Osteoblast (primary cell): ENCODE data around the gene TMEM120A. TPM values are rescaled to one million over a fixed set of nuclear protein-coding genes. Genes with fewer than 3 reads are reported as not detected.

Experiments
- DNase-seq: peaks from one replicate; pipeline ENCODE4 v3.0.0; 2011; ENCODE audit warnings: low spot score, mixed read lengths; ENCODE audit not compliant: insufficient read length; ENCODE audit errors: missing footprints
- H2AFZ ChIP-seq: 2 replicates; pipeline ENCODE4 v1.6.0; 2011; ENCODE audit warnings: mild to moderate bottlenecking, low read length
- H3K27ac ChIP-seq: 2 replicates; pipeline ENCODE4 v1.5.1; 2011; ENCODE audit warnings: mild to moderate bottlenecking, low read depth, low read length, moderate library complexity
- H3K27me3 ChIP-seq: 2 replicates; pipeline ENCODE4 v1.6.0; 2012; ENCODE audit warnings: mild to moderate bottlenecking, control low read depth, inconsistent platforms, low read length, moderate library complexity; ENCODE audit not compliant: insufficient read depth
- H3K36me3 ChIP-seq: 2 replicates; pipeline ENCODE4 v1.5.1; 2011; ENCODE audit warnings: mild to moderate bottlenecking, low read length, control low read depth, moderate library complexity; ENCODE audit not compliant: insufficient read depth
- H3K4me1 ChIP-seq: 2 replicates; pipeline ENCODE4 v1.5.1; 2011; ENCODE audit warnings: mild to moderate bottlenecking, low read length, control low read depth, moderate library complexity; ENCODE audit not compliant: insufficient read depth
- H3K4me2 ChIP-seq: 2 replicates; pipeline ENCODE4 v1.6.0; 2011; ENCODE audit warnings: mild to moderate bottlenecking, low read length; ENCODE audit not compliant: insufficient read depth
- H3K4me3 ChIP-seq: fragments of 200-600 bp; sonication (generic); 3 replicates; pipeline ENCODE4 v1.5.1; 2012; ENCODE audit warnings: mild to moderate bottlenecking, low read length, inconsistent platforms; ENCODE audit not compliant: insufficient read depth
- H3K79me2 ChIP-seq: 2 replicates; pipeline ENCODE4 v1.6.0; 2012; ENCODE audit warnings: mild to moderate bottlenecking, low read length, control low read depth, inconsistent platforms; ENCODE audit not compliant: insufficient read depth
- H3K9me3 ChIP-seq: 2 replicates; pipeline ENCODE4 v1.5.1; 2011; ENCODE audit warnings: low read depth, low read length, control low read depth
- H4K20me1 ChIP-seq: 2 replicates; pipeline ENCODE4 v1.6.0; 2012; ENCODE audit warnings: mild to moderate bottlenecking, low read length, control low read depth; ENCODE audit not compliant: insufficient read depth
- CTCF ChIP-seq: IDR thresholded peaks from 2 replicates; pipeline ENCODE4 v1.5.1; 2011; ENCODE audit warnings: mild to moderate bottlenecking, low read depth, low read length, moderate library complexity; ENCODE audit errors: extremely low read depth
- small RNA-seq: library from RNA; depleted of rRNA; stranded (forward); fragments of <200 nt; gene quantifications from one replicate; pipeline ENCODE3, GENCODE V24; 2012
- total RNA-seq: library from RNA; depleted of rRNA; stranded (reverse); fragments of >200 nt; gene quantifications from 2 replicates; pipeline ENCODE4 v1.2.3, GENCODE V29; 2012

TMEM120A gene
- total RNA-seq, 1 donor = 25.3 TPM

DNA sequence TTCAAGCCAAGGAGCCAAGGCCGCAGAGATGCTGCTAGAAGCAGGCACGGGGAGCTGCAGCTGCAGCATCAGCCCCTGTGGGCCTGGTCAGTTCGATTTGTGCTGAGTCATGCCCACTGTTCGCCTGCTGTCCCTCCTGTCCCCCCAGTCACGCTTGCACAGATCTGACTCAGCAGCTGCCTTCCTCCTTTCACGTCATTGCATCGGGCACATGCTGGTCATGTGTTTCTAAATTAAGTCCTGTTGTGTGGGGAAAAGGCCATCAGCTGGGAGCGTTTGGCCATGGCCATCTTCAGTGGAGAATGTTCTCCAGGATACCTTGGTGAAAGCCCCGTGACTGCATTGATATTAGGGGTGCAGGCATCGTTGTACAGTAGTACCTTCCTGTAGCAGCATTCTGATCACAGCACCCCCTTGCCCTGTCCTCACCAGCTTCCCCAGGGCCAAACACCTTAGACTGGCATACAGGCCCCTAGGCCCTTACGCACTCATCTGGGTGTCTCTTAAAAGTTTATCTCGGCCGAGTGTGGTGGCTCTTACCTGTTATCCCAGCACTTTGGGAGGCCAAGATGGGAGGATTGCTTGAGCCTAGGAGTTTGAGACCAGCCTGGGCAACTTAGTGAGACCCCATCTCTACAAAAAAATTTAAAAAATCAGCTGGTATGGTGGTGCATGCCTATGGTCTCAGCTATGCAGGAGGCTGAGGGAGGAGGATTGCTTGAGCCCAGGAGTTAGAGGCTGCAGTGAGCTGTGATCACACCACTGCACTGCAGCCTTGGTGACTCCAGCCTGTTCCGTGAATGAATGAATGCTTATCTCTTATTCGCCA is 56.2 kb downstream of the TMEM120A start:
- H3K4me3 ChIP-seq = no peak overlapping the region
- H3K4me2 ChIP-seq = no peak overlapping the region
- peaks cover 4% of the 10 kb centered on the region for H4K20me1 ChIP-seq
- DNase-seq = peak; percentile 92
- H3K27ac ChIP-seq = peak overlapping the region; percentile 86
- H3K27me3 ChIP-seq = no peaks in the 10 kb centered on the region
- no peaks in the 10 kb centered on the region for H3K9me3 ChIP-seq
- no peaks in the 10 kb centered on the region for H3K36me3 ChIP-seq
- no peak overlapping the region for H2AFZ ChIP-seq
- TF ChIP-seq CTCF = no peak
- H3K4me1 ChIP-seq = peaks cover 7% of the 10 kb centered on the region
- H3K79me2 ChIP-seq = peaks cover 25% of the 10 kb centered on the region

Small RNA genes lying within 50 kb of the gene (small RNA-seq; reads per million reads assigned to genes)
- 11.5 reads per million, percentile 92 among the genes with 10 or more reads in this experiment for gene SNORA14A

Other genes with a start within 250 kb of the TMEM120A start
- 1.1 and 1.5 TPM in 2 replicates for gene CCL26, start 222.4 kb downstream of the TMEM120A start, total RNA-seq
- gene CCL24, start 180.8 kb downstream of the TMEM120A start, total RNA-seq = not detected in 2 replicates
- gene RHBDD2, start 115.6 kb downstream of the TMEM120A start, total RNA-seq = 27.4 and 27.5 TPM in 2 replicates
- 70.4 and 73.1 TPM in 2 replicates for gene POR, start 79.4 kb downstream of the TMEM120A start, total RNA-seq
- gene STYXL1, start 53.4 kb upstream of the TMEM120A start, total RNA-seq = 23.9 and 27.7 TPM in 2 replicates
- gene MDH2, start 53.5 kb upstream of the TMEM120A start, total RNA-seq = 32.7 and 36.6 TPM in 2 replicates
- gene SRRM3, start 207.3 kb upstream of the TMEM120A start, total RNA-seq = 0.29 and 0.36 TPM in 2 replicates